HCT116 (cell line): ENCODE data around the gene FAH. TPM values are rescaled to one million over a fixed set of nuclear protein-coding genes. Genes with fewer than 3 reads are reported as not detected.

Experiments used
- ATAC-seq: fragments of 200-7000 bp; cut with Tn5 transposase; 2 replicates; pipeline ENCODE4 v1.9.1; 2020; ENCODE audit warnings: mild to moderate bottlenecking, moderate library complexity
- BruUV-seq: library from RNA; stranded (reverse); fragments of 400-500 nt; replicated peaks from 2 replicates; lab custom pipeline; 2021; lab: Mats Ljungman, UMichigan
- CTCF ChIA-PET: fragments of 300-600 bp; sonication (Branson Sonifier 250); formaldehyde crosslinking; loops from one replicate; lab custom pipeline; 2021; ENCODE audit warnings: antibody characterized with exemption; lab: Charles Lee
- POLR2A ChIA-PET: fragments of 300-600, 350-600 bp; sonication (Branson Sonifier 250); formaldehyde crosslinking; loops from one replicate; lab custom pipeline; 2021; ENCODE audit warnings: antibody characterized with exemption; lab: Charles Lee
- RAD21 ChIA-PET, 2 experiments: fragments of 300-600 bp; sonication (Branson Sonifier 250); formaldehyde crosslinking; loops; one replicate each; lab custom pipeline; 2023; ENCODE audit warnings: low total read pairs in 2 of 2; ENCODE audit not compliant: uncharacterized antibody in 2 of 2, unreplicated experiment in 2 of 2, low non-redundant PET in 1 of 2; lab: Charles Lee
- DNase-seq: peaks from one replicate; pipeline ENCODE4 v3.0.0-alpha.2; 2010; ENCODE audit warnings: low read depth, low spot score
- H2AFZ ChIP-seq: fragments of 200-600 bp; shearing (Covaris generic), sonication (generic); 2 replicates; pipeline ENCODE4 v1.6.1; 2017; ENCODE audit warnings: low read depth, mixed run types, mixed read lengths, antibody characterized with exemption, low read length; ENCODE audit not compliant: poor library complexity, severe bottlenecking
- H3K27ac ChIP-seq: 2 replicates; pipeline ENCODE4 v1.5.1; 2012; ENCODE audit warnings: low read depth, low read length
- H3K27me3 ChIP-seq: fragments of 200-600 bp; sonication (generic); 2 replicates; pipeline ENCODE4 v1.6.1; 2016; ENCODE audit warnings: mixed run types, low read length, mixed read lengths; ENCODE audit not compliant: insufficient read depth
- H3K36me3 ChIP-seq, 2 experiments: fragments of 200-500 bp in 1 of 2; fragments of 200-600 bp in 1 of 2; sonication (Bioruptor generic) in 1 of 2; sonication (generic) in 1 of 2; 2 replicates each; pipeline versions ENCODE4 v1.5.1 to v1.6.1; 2014 to 2016; ENCODE audit warnings: low read length in 2 of 2, inconsistent platforms in 1 of 2, mixed read lengths in 1 of 2, mixed run types in 1 of 2; ENCODE audit not compliant: insufficient read depth in 2 of 2, control insufficient read depth in 1 of 2
- H3K4me1 ChIP-seq, 2 experiments: fragments of 200-600 bp in 1 of 2; sonication (generic) in 1 of 2; 2 replicates each; pipeline versions ENCODE4 v1.5.1 to v1.6.1; 2012 to 2017; ENCODE audit warnings: low read length in 2 of 2, inconsistent platforms in 1 of 2, mild to moderate bottlenecking in 1 of 2, mixed read lengths in 1 of 2, mixed run types in 1 of 2, moderate library complexity in 1 of 2; ENCODE audit not compliant: insufficient read depth in 2 of 2, control insufficient read depth in 1 of 2
- H3K4me2 ChIP-seq: fragments of 200-600 bp; sonication (generic); 2 replicates; pipeline ENCODE4 v1.6.1; 2017; ENCODE audit warnings: mixed run types, low read length, mixed read lengths
- H3K4me3 ChIP-seq, 2 experiments: fragments of 200-600 bp in 1 of 2; sonication (generic) in 1 of 2; replicated peaks in 1 of 2; 2 replicates each; pipeline ENCODE4 v1.5.1; 2011 to 2016; ENCODE audit warnings: low read length in 2 of 2, control low read depth in 1 of 2, low read depth in 1 of 2, mild to moderate bottlenecking in 1 of 2, mixed read lengths in 1 of 2, mixed run types in 1 of 2
- H3K79me2 ChIP-seq: fragments of 200-600 bp; sonication (generic); 2 replicates; pipeline ENCODE4 v1.6.1; 2017; ENCODE audit warnings: mild to moderate bottlenecking, mixed run types, low read length, moderate library complexity, mixed read lengths; ENCODE audit not compliant: insufficient read depth
- H3K9ac ChIP-seq: fragments of 200-600 bp; sonication (generic); 2 replicates; pipeline ENCODE4 v1.6.1; 2016; ENCODE audit warnings: low read length, mixed read lengths
- H3K9me2 ChIP-seq: fragments of 200-600 bp; sonication (generic), shearing (Covaris generic); 2 replicates; pipeline ENCODE4 v1.6.1; 2017; ENCODE audit warnings: mixed run types, mild to moderate bottlenecking, moderate library complexity; ENCODE audit not compliant: insufficient read depth
- H3K9me3 ChIP-seq, 2 experiments: fragments of 200-500 bp in 1 of 2; fragments of 200-600 bp in 1 of 2; sonication (Bioruptor generic) in 1 of 2; sonication (generic) in 1 of 2; 2 replicates each; pipeline ENCODE4 v1.6.1; 2014 to 2017; ENCODE audit warnings: low read length in 2 of 2, mixed read lengths in 2 of 2, inconsistent platforms in 1 of 2, low read depth in 1 of 2, mild to moderate bottlenecking in 1 of 2, mixed run types in 1 of 2, moderate library complexity in 1 of 2; ENCODE audit not compliant: control insufficient read depth in 1 of 2, insufficient read depth in 1 of 2
- H4K20me1 ChIP-seq: fragments of 200-600 bp; sonication (generic), shearing (Covaris generic); 2 replicates; pipeline ENCODE4 v1.6.1; 2017; ENCODE audit warnings: mixed run types, mild to moderate bottlenecking, moderate library complexity; ENCODE audit not compliant: insufficient read depth
- ATF3 ChIP-seq: IDR thresholded peaks from 2 replicates; pipeline ENCODE4 v1.6.1; 2012
- CBX3 ChIP-seq: IDR thresholded peaks from 2 replicates; pipeline ENCODE4 v1.6.1; 2012; ENCODE audit warnings: low read depth
- CTCF ChIP-seq, 3 experiments: fragments of 200-600 bp in 1 of 3; sonication (generic) in 1 of 3; IDR thresholded peaks in 2 of 3; conservative IDR thresholded peaks in 1 of 3; 2 replicates each; pipeline ENCODE4 v1.5.1; 2012 to 2017; ENCODE audit warnings: low read depth in 2 of 3, low read length in 2 of 3, antibody characterized with exemption in 1 of 3, borderline replicate concordance in 1 of 3, control low read depth in 1 of 3, mild to moderate bottlenecking in 1 of 3, mixed read lengths in 1 of 3, mixed run types in 1 of 3, moderate library complexity in 1 of 3; ENCODE audit not compliant: insufficient read depth in 1 of 3
- FOSL1 ChIP-seq: IDR thresholded peaks from 2 replicates; pipeline ENCODE4 v1.6.1; 2012; ENCODE audit warnings: low read depth
- POLR2A ChIP-seq: IDR thresholded peaks from 2 replicates; pipeline ENCODE4 v1.7.0; 2011; ENCODE audit warnings: borderline replicate concordance; ENCODE audit not compliant: insufficient read depth, insufficient read length; ENCODE audit errors: extremely low read depth
- RAD21 ChIP-seq: IDR thresholded peaks from 2 replicates; pipeline ENCODE4 v1.6.1; 2012; ENCODE audit warnings: low read depth, mild to moderate bottlenecking
- SIN3A ChIP-seq: IDR thresholded peaks from 2 replicates; pipeline ENCODE4 v1.6.1; 2012; ENCODE audit warnings: low read depth
- YY1 ChIP-seq: IDR thresholded peaks from 2 replicates; pipeline ENCODE4 v1.6.1; 2011; ENCODE audit warnings: low read length, low read depth, moderate library complexity, mild to moderate bottlenecking; ENCODE audit not compliant: insufficient replicate concordance; ENCODE audit errors: extremely low read depth
- ZFX ChIP-seq: fragments of 450-650 bp; IDR thresholded peaks from 2 replicates; pipeline ENCODE4 v1.6.1; 2017
- ZNF274 ChIP-seq: fragments of 200-500 bp; sonication (Bioruptor generic); IDR thresholded peaks from 2 replicates; pipeline ENCODE4 v1.6.1; 2014; ENCODE audit warnings: mild to moderate bottlenecking, low read depth, low read length, inconsistent platforms
- intact Hi-C: fragments of 100-400 bp; cut with micrococcal nuclease; formaldehyde crosslinking; loops from 2 replicates; pipeline ENCODE4 v1.10.0; 2022
- total RNA-seq: library from RNA; stranded (reverse); gene quantifications from one replicate; pipeline ENCODE4 v1.2.1, GENCODE V29; 2021; ENCODE audit not compliant: unreplicated experiment
- TF ChIP-seq, protein P1 (sequence below): IDR thresholded peaks from 2 replicates; pipeline ENCODE4 v1.6.1; 2011; ENCODE audit warnings: mild to moderate bottlenecking, low read length, moderate library complexity; ENCODE audit not compliant: insufficient replicate concordance; ENCODE audit errors: extremely low read depth

Gene FAH
- total RNA-seq, 1 experiment from 2014 or later, result 20.0 TPM

DNA sequence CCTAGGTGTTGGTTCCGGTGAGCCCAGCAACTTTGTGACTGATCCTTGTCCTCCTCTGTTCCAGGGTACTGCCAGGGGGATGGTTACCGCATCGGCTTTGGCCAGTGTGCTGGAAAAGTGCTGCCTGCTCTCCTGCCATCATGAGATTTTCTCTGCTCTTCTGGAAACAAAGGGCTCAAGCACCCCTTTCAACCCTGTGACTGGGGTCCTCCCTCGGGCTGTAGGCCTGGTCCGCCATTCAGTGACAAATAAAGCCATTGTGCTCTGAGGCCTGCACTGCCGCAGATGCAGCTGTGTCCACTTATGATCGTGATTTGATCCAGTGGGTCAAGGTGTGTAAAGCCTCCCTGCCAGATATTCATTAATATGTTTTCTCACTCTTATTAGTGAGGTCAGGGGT is 33.3 kb downstream of the FAH start:
- no peaks in the 10 kb centered on the region for H3K9me2 ChIP-seq
- CTCF ChIA-PET, result no interaction called here
- TF ChIP-seq ATF3, result no peak
- TF ChIP-seq, protein P1, sequence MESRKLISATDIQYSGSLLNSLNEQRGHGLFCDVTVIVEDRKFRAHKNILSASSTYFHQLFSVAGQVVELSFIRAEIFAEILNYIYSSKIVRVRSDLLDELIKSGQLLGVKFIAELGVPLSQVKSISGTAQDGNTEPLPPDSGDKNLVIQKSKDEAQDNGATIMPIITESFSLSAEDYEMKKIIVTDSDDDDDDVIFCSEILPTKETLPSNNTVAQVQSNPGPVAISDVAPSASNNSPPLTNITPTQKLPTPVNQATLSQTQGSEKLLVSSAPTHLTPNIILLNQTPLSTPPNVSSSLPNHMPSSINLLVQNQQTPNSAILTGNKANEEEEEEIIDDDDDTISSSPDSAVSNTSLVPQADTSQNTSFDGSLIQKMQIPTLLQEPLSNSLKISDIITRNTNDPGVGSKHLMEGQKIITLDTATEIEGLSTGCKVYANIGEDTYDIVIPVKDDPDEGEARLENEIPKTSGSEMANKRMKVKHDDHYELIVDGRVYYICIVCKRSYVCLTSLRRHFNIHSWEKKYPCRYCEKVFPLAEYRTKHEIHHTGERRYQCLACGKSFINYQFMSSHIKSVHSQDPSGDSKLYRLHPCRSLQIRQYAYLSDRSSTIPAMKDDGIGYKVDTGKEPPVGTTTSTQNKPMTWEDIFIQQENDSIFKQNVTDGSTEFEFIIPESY, result no peak
- TF ChIP-seq RAD21, result no peak
- no peak for TF ChIP-seq YY1
- TF ChIP-seq SIN3A, result no peak
- TF ChIP-seq POLR2A, result no peak
- no peak for TF ChIP-seq FOSL1
- no peak for TF ChIP-seq CTCF (IDR thresholded peaks at IDR 0.05 in 2 of 3, conservative IDR thresholded peaks at IDR 0.05 in 1 of 3; ENCODE audit: borderline replicate concordance in 1 of 3, insufficient read depth in 1 of 3, low read depth in 2 of 3, low read length in 2 of 3)
- TF ChIP-seq ZFX, result no peak
- no peak for TF ChIP-seq ZNF274
- no peak for TF ChIP-seq CBX3
- no peak overlapping the region for H3K9ac ChIP-seq
- H3K36me3 ChIP-seq, result peaks cover 0 to 2% of the 10 kb centered on the region in 2 experiments; a peak in 1 of 4 replicates
- no peaks in the 10 kb centered on the region for H3K79me2 ChIP-seq
- H3K27me3 ChIP-seq, result no peaks in the 10 kb centered on the region
- no peak overlapping the region for H3K4me3 ChIP-seq
- POLR2A ChIA-PET, result no interaction called here
- intact Hi-C loops, result no loop called here
- H2AFZ ChIP-seq, result no peak overlapping the region
- H3K4me2 ChIP-seq, result no peak overlapping the region
- H3K27ac ChIP-seq, result no peak overlapping the region
- no peak for DNase-seq
- no TSS peak for BruUV-seq
- H4K20me1 ChIP-seq, result no peaks in the 10 kb centered on the region
- 0 out of 4 replicates have a peak, but pooled peaks cover 0 to 6% of the 10 kb centered on the region in 2 experiments for H3K4me1 ChIP-seq
- RAD21 ChIA-PET, result no interaction called here
- H3K9me3 ChIP-seq, result no peaks in the 10 kb centered on the region
- no peak for ATAC-seq
